H7 (cell line): ENCODE results near the gene KCNIP1. TPM values are rescaled to one million over a fixed set of nuclear protein-coding genes. Genes with fewer than 3 reads are reported as not detected.
"Not testable (repeated sequence)": the region's sequence is repeated elsewhere in the genome, so short reads cannot be mapped to it uniquely, and the experiment has no call there.

Experiments used
- DNase-seq: peaks from one replicate; pipeline ENCODE4 v3.0.0; 2012
- H3K27me3 ChIP-seq: 2 replicates; pipeline ENCODE4 v1.6.0; 2011; ENCODE audit warnings: mild to moderate bottlenecking, low read length; ENCODE audit not compliant: control insufficient read depth, insufficient read depth
- H3K36me3 ChIP-seq: replicated peaks from 2 replicates; pipeline ENCODE4 v1.5.1; 2011; ENCODE audit warnings: low read length; ENCODE audit not compliant: control insufficient read depth, insufficient read depth
- H3K4me3 ChIP-seq: 2 replicates; pipeline ENCODE4 v1.5.1; 2011; ENCODE audit warnings: low read depth, mild to moderate bottlenecking, control low read depth, low read length, moderate library complexity; ENCODE audit not compliant: insufficient read depth
- total RNA-seq: library from RNA; depleted of rRNA; stranded (reverse); fragments of >200 nt; shearing (Covaris generic); gene quantifications from 2 replicates; pipeline ENCODE4 v1.2.3, GENCODE V29; 2014

Gene KCNIP1
- total RNA-seq, 1 experiment from 2014 or later, result 0.48 TPM

- Histone ChIP-seq H3K4me3 (no peak overlapping the region), H3K27me3 (no peaks in the 10 kb centered on the region), H3K36me3 (no peaks in the 10 kb centered on the region)
- no peak for DNase-seq
Measured at GRCh38 chr5:170757182-170757601, 253.4 kb downstream of the KCNIP1 start.

GRCh38 chr5:170757669-170758068, 253.8 kb downstream of the KCNIP1 start:
- H3K36me3 ChIP-seq, result no peaks in the 10 kb centered on the region
- H3K4me3 ChIP-seq, result no peak overlapping the region
- H3K27me3 ChIP-seq, result no peaks in the 10 kb centered on the region
- no peak for DNase-seq

DNA sequence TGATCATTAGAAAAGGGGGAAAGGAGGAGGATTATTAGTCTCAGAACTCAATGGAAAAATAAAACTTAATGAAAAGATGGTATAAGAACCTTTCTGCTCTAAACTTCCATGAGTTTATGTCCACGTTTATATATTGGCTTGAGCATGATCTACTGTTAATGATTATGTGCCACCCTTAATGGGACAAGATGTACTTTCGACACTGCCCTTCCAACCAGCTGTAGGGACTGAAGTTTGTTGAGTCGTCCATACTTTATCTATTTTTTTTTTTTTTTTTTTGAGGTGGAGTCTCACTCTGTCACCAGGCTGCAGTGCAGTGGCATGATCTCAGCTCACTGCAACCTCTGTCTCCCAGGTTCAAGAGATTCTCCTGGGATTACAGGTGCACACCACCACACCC, 254.7 kb downstream of the KCNIP1 start:
- H3K27me3 ChIP-seq, result no peaks in the 10 kb centered on the region
- H3K4me3 ChIP-seq, result no peak overlapping the region
- no peak for DNase-seq
- H3K36me3 ChIP-seq, result no peaks in the 10 kb centered on the region

- DNase-seq, result no peak
- H3K27me3 ChIP-seq, result no peaks in the 10 kb centered on the region
- no peak overlapping the region for H3K4me3 ChIP-seq
- no peaks in the 10 kb centered on the region for H3K36me3 ChIP-seq
Measured at GRCh38 chr5:170760113-170760512, 256.3 kb downstream of the KCNIP1 start.

DNA sequence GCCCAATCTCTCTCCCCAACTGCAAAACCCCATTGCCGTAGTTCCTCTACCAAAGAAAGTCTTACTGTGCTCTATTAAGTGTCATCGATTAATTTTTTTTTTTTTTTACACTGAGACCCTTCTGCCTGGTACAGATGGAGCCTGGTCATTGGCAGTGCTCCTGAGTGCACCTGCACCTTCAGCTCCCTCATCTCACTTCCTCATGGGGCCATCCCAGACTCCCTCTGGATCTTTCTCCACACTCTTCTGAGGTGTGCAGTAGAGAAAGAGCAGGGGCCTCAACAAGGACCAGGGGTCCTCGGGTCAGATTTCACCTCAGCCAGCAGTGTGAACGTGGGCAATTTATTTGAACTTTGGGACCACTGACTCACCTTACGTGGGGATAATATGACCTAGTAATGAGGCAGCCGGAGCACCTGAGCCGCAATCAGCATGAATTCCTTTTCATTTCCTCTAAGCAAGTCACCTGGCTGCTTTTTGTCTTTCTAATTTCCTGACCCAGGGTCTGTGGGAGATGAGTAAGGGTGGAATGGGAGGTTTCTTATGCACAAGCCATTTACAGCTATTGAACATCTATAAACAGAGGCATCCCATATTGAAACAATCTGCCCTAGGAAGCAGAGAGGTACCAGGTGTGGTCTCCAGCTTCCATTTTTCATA, 257.4 kb downstream of the KCNIP1 start:
- DNase-seq, result peak; percentile 56
- H3K4me3 ChIP-seq, result no peak overlapping the region

GRCh38 chr5:170761708-170762066, 257.9 kb downstream of the KCNIP1 start:
- H3K4me3 ChIP-seq, result no peak overlapping the region
- no peaks in the 10 kb centered on the region for H3K36me3 ChIP-seq
- H3K27me3 ChIP-seq, result no peaks in the 10 kb centered on the region
- no peak for DNase-seq

More for the DNA sequence above, 257.4 kb downstream of the KCNIP1 start:
- H3K36me3 ChIP-seq, result no peaks in the 10 kb centered on the region
- no peaks in the 10 kb centered on the region for H3K27me3 ChIP-seq

GRCh38 chr5:170762298-170762697, 258.5 kb downstream of the KCNIP1 start:
- not testable (repeated sequence) for H3K27me3 ChIP-seq, DNase-seq, H3K4me3 ChIP-seq, H3K36me3 ChIP-seq

DNA sequence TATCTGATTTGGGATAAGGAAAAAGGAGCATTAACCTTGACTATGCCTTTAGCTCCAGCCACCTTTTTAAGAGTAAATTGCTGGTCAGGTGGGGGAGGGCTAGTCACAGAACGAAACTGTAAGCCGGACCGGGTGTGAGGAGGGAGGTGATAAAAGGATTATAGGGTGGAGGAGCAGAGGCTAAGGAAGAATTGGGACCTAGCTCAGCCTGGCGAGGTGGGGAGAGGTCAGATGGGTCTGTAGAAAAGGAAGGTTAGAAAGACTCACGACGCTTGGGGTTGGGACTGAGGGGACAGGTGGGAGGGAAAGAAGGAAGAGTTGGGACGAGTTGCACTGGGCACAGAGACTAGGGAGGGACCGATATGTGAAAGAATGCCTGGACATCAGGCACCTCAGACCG, 262.0 kb downstream of the KCNIP1 start:
- H3K27me3 ChIP-seq, H3K36me3 ChIP-seq, DNase-seq: not testable (repeated sequence)
- H3K4me3 ChIP-seq, result peak overlapping the region; percentile 36

DNA sequence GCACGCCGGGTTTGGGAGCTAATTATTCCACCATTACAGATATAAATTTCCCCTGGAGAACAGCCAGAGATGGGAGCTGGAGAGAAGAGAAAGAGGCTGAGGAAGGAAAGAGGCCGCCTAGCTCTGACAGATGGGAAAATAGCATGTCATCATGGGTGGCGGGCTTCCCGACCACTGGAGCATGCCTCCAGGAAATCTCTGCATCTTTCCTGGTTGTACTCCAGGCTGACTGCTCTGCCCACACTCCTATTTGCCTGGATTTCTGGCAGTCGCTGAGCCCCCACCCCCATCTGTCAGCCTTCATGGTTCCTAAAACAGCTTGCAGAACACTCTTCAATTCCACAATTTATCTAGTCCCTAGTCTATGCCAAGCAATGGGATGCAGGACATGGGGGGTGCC, 265.4 kb downstream of the KCNIP1 start:
- Histone ChIP-seq H3K36me3 (no peaks in the 10 kb centered on the region), H3K4me3 (no peak overlapping the region), H3K27me3 (no peaks in the 10 kb centered on the region)
- no peak for DNase-seq

DNA sequence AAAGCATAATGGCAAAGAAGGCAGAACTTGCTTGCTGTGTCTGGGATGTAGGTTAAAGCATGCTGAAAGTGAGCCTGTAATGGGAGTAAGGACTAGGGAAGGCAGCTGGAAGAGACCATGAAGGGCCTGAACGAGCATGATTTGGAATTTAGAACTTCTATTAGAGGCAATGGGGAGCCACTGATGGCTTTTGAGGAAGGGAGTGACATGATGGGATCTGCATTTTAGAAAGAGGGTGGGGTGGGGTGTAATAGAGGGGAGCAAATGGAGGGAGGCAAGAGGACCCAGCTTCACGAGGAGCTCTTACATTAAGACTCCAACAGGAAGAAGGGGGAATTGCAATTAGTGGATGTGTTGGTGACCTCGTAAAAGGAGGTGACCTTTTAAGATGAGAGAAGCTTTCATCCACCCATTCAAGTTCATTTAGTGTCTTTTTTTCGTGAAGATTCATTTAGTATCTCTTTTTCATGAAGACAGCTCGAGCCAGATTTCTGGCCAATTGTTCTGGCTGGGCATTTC, 266.1 kb downstream of the KCNIP1 start:
- Histone ChIP-seq H3K4me3 (no peak overlapping the region), H3K36me3 (no peaks in the 10 kb centered on the region), H3K27me3 (no peaks in the 10 kb centered on the region)
- DNase-seq, result no peak

DNA sequence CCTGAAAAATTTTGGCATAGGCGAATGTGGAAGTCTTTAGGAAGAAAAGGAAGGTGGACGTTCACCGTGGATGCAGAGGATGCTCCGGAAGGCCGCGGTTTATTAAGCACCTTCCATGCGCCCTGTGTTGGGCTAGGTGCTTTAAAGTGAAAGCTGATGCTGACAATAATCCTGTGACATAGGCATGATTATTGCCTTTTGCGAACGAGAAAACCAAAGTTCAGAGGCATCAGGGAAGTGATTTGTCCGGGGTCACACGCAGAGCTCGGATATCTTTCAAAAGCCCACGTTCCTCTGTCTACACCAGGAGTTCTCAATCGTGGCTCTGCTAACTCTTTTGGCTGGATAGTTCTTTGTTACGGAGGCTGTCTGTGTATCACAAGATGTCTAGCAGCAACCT, 267.7 kb downstream of the KCNIP1 start:
- no peaks in the 10 kb centered on the region for H3K27me3 ChIP-seq
- H3K4me3 ChIP-seq, result no peak overlapping the region
- H3K36me3 ChIP-seq, result no peaks in the 10 kb centered on the region
- DNase-seq, result no peak

GRCh38 chr5:170773024-170773985, 269.5 kb downstream of the KCNIP1 start:
- peak; percentile 63 for DNase-seq

DNA sequence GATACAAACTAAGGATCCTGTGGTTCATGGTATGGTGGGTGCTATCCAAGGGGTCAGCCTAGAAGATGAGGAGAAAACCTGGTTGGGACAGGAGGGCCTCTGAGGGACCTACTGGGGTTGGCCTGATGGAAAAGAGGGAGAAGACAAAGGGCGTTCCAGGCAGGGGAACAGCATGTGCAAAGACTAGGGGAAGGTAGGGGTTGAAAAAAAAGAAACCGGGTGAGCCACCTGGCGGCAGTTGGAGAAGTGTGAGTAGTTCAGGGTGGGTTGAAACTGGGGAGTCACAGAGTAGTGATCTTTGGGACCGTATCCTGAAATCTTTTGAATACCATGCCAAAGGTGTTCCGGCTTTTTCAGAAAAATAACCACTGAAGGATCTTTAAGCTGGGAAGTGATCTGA, 271.0 kb downstream of the KCNIP1 start:
- Histone ChIP-seq H3K36me3 (no peaks in the 10 kb centered on the region), H3K4me3 (no peak overlapping the region), H3K27me3 (no peaks in the 10 kb centered on the region)
- no peak for DNase-seq

More at GRCh38 chr5:170773024-170773985, 269.5 kb downstream of the KCNIP1 start:
- Histone ChIP-seq H3K27me3 (no peaks in the 10 kb centered on the region), H3K36me3 (no peaks in the 10 kb centered on the region), H3K4me3 (no peak overlapping the region)

DNA sequence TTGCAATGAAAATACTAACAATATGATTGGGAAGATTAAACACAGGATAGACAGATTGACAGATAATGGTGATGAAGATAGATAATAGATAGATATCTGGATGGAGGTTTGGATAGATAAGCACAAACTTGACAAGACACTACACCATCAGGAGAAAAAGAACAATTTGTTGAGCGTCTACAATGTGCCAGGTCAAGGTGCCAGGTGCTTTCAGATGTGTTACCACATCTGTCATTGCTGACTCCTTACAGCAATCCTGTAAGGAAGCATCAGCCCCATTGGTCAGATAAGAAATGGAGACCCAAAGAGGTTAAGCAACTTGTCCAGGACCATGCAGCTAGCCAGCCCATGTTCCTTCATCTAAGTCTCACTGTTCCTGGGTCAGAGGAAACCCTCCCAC, 278.1 kb downstream of the KCNIP1 start:
- Histone ChIP-seq H3K36me3 (no peaks in the 10 kb centered on the region), H3K27me3 (no peaks in the 10 kb centered on the region), H3K4me3 (no peak overlapping the region)
- DNase-seq, result no peak

GRCh38 chr5:170782438-170782837, 278.6 kb downstream of the KCNIP1 start:
- Histone ChIP-seq H3K4me3 (no peak overlapping the region), H3K27me3 (no peaks in the 10 kb centered on the region), H3K36me3 (no peaks in the 10 kb centered on the region)
- DNase-seq, result no peak
